Brain pericyte (primary cell): ENCODE measurements around the gene FOXD1.
"Not testable (repeated sequence)": the region's sequence is repeated elsewhere in the genome, so short reads cannot be mapped to it uniquely, and the experiment has no call there.

Experiments used
- DNase-seq: peaks from one replicate; pipeline ENCODE4 v3.0.0-alpha.2; 2012; ENCODE audit warnings: low read depth, low spot score

FOXD1 gene

DNA sequence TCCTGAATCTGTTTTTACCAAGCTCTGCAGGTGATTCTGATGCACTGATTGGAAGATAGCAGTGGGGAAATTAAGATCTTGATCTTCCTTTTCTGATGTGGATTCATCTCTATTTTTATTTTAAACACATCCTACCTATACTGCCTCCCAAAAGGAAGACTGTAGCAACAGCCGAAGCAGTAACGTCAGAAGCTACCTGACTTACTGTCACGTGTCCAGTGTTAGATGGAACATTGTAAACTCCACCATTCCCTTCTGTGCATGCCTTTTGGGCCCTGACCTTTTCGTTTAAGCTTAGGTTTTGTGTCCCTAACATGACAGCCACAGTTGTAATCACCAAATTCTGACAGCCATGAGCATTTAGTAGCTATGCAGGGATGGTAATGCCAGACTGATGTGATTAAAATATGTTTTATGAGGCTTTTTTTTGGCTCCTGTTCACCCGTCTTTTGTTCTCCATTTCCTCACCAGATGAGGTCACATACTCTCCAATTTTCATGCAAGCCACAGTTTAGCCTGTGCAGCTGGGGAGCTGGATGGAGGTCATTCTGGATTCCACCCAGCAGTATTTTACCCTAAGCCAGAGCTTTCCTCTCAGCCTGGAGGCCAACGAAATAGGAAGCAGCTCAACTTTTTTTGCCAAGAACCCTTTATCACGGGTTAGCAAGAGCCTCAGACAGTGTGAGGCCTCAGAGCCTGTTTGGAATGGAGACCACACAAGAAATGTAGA lies 15.6 kb upstream of the FOXD1 start:
- DNase-seq = no peak

DNA sequence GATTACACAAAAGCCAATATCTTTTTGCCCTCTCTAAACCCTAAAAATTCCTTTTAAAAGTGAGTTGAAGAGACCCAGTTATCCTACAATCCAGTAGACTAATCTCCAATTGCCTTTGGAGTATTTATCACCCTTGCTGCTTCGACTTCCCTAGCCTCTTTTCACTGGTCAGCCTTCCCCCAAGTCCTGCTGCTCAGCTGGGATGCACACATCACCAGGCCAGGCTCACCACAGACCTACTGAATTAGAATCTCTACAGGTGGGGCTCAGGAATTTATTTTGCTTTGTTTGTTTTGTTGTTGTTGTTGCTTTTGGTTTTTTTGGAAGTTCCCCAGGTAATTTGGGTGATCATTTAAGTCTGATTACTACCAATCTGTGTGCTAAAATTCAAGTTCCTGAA lies 11.6 kb upstream of the FOXD1 start:
- DNase-seq = no peak

DNA sequence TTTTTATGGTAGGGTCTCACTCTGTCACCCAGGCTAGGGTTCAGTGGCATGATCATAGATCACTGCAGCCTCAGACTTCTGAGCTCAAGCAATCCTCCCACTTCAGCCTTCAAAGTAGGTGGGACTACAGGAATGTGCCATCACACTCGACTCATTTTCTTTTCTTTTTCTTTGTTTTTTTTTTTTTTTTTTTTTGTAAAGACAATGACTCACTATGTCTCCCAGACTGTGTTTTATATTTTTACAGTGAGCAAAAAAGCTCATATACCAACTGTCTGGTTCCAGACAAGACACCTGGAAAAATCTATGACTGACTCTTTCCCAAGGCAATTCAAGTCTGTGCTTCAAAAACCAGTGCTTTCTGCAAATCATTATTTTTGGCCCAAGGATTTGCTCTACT lies 10.8 kb upstream of the FOXD1 start:
- no peak for DNase-seq

DNA sequence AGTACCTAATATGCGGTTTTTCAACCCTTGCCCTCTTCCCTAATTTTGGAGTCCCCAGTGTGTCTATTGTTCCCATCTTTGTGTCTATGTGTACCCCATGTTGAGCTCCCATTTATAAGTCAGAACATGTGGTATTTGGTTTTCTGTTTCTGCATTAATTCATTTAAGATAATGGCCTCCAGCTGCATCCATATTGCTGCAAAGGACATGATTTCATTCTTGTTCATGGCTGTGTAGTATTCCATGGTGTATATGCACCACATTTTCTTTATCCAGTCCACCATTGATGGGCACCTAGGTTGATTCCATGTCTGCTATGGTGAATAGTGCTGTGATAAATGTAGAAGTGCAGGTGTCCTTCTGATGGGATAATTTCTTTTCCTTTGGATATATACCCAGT lies 7.9 kb upstream of the FOXD1 start:
- DNase-seq = not testable (repeated sequence)

DNA sequence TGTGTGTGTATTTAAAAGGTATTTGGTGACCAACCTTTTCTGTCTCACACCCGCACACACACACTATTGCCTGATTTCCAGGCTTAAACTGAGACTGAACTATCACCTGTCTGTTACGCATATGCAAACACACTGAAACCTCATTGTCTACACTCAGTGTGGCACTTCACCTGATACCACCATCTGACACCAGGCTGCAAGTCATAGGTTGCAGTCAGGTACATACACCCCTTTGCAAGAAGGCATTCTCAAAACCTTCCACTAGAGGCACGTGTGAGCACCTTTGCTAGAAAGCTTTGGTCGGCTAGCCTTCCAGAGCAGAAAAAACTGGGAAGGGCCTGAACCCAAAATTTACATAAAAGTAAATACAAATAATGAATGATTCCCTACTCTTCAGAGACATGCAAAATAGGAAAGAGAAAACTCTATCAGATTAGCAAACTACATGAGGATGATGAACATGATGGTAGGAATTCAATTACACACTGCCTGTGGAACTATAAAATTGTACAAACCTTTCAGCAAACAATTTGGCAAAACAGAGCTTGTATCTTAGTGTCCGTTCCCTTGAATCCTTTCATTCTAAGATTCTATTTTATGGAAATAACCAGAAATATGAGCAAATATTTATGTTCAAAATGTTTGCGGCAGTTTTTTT lies 5.9 kb upstream of the FOXD1 start:
- DNase-seq = no peak

DNA sequence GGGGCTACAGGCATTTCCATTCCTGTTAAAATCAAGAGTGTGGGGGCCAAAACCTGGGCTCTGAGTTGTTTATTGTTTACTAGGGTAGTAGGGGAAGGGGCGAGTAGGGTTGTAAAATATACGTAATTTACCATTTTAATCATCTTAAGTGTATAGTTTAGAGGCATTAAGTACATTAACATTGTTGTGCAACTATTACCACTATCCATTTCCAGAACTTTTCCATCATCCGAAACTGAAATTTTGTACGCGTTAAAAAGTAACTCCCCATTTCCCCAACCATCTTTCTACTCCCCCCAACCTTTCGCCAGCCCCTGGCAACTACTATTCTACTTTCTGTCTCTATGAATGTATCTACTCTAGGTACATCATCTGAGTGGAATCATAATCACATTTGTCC lies 3.6 kb upstream of the FOXD1 start:
- DNase-seq = no peak

DNA sequence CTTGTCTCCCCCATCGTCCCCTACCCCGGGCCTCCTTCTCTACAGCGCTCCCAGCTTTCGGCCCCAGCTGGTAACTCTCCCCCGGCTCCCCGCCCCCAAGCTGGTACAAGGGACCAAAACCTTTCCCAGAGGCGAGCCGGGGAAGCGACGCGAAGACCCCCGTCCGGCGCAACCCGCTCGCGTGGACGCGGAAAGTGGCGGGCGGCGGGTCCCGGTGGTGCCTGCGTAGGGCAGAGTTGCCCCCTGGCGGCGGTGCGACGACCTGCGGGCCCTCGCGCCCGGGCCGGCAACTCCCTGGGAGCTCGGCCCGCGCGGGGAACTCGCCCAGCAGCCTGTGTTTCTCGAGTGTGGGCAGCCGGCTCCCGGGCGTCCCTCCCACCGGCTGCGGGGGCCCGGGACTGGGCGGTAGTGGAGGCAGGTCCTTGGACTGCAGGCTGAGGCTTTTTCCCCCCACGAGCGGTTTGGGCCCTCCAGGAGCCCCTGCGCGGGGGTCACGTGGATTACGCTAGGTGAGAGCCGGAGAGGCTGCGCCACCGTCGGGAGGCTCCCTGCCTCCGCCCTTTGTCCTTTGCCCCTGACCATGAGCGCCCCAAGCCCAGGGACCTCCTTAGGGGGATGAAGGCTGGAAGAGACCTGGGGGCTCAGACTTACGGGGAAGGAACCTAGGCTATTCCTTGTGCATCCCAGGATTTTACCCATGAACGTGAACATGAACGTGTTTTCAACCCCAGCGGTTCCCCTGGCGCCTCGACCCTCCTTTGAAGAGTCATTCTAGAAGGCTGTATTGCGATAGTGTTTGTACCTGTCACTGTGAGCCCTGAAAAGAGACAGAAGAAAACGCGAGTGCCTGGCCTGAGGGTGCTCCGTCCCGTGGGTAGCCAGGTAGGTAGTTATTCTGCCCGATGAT lies 2.9 kb upstream of the FOXD1 start:
- DNase-seq = no peak

DNA sequence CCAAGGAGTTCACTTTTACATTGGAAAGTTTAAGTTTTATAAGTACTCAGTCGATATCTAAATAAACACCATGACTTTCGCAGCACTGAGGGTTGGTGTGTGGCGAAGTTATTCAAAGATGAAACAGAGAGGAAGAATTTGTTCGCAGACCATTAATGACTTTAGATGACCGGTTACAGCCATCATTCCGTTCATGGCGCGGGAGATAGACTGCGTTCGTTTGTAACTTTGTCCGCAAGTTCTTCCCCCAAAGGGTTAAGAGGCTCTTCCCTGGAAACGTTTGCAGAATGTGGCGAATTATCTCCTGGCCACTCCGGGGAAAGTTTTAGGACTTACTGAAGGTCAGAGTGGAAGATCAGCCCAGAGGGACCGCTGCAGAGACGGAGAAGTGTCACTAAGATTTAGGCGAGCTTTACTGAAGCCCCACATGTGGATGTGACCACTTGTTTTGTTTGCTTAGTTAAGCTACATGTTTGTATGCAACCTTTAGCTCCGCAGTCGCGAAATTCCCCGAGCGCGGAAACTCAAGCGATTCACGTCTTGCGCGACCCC lies 2.2 kb upstream of the FOXD1 start:
- no peak for DNase-seq

DNA sequence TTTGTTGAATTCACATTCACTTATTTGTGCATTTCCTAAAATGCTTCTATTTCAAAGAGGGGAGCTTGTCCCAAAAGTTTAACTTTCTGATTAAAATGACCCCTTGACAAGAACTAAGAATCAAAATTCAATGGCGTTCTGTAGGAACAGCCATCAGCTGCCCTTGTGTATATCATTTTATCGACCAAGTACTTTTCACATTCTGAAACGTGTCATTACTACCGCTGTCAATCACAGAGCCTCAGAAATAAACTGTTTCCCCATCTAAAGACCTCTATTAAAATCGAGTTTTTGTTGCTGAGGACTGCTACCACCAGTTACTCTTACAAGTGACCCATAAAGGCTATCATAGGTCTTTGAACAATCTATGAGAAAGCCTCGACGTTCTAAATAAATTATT lies 1.6 kb upstream of the FOXD1 start:
- no peak for DNase-seq

DNA sequence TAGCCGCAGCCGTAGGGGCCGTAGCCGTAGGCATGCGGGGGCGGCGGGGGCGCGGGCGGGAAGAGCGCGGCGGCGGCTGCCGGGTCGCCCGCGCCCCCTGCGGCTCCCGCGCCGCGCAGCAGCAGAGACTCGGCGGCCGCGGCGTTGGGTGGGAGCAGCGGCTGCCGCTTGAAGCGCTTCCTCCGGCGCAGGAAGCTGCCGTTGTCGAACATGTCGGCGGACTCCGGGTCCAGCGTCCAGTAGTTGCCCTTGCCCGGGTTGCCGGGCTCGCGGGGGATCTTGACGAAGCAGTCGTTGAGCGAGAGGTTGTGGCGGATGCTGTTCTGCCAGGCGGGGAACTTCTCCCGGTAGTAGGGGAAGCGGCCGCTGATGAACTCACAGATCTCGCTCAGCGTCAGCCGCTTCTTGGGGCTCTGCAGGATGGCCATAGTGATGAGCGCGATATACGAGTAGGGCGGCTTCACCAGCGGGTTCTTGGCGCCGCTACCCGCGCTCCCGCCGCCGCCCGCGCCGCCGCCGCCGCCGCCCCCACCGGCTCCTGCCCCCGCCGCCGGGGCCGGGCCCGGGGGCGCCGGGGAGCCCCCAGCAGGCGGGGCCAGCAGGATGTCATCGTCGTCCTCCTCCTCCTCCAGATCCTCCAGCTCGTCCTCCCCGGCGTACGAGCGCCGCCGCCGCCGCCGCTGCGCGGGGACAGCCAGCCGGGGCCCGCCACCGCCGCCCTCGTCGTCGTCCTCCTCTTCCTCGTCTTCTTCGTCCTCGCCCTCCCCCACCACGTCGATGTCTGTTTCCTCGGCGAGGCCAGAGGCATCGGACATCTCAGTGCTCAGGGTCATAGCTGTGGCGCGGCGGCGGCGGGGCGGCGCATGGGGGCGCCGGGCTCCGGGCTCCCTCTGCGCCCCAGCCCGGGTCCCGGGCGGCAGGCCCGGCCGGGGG lies 781 bp downstream of the FOXD1 start:
- no peak for DNase-seq

DNA sequence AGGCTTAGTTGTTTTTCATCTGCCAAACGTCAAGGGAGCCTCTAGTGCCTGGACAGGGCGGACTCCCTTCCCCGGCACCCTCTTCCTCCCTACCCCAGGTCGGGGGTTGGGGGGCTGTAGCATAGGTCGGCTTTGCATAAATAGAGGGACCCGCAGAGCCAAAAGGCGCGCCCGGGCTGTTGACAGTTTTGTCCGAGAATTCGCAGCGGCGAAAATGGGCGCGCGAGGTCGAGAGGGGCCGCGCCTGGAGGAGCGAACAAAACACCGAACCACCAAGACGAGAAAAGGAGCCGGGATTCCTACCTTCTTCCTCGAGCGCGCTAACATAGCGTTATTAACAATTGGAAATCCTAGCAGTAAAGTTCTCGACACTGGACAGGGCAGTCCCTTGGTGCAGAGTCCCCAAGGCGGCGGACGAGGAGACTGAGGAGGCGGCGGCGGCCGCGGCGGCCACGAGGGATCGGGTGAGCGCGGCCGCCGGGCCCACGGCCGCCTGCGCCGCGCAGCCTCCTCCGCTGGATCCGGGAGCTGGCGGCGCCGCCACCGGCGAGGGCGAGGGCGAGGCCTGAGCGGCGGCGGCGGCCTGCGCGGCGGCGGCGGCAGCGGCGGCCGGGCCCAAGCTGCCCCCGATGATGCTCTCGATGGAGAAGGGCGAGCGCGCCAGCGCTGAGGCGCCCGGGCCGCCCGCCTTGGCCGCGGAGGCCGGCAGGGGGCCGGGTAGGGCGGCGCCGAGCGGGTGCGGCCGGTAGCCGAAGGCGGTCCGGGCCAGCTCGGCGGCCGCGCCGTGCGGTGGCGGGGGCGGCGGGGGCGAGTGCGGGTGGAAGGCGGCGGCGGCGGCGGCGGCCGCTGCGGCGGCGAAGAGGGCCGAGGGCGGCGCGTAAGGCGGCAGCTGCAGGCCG lies 1.7 kb downstream of the FOXD1 start:
- no peak for DNase-seq

DNA sequence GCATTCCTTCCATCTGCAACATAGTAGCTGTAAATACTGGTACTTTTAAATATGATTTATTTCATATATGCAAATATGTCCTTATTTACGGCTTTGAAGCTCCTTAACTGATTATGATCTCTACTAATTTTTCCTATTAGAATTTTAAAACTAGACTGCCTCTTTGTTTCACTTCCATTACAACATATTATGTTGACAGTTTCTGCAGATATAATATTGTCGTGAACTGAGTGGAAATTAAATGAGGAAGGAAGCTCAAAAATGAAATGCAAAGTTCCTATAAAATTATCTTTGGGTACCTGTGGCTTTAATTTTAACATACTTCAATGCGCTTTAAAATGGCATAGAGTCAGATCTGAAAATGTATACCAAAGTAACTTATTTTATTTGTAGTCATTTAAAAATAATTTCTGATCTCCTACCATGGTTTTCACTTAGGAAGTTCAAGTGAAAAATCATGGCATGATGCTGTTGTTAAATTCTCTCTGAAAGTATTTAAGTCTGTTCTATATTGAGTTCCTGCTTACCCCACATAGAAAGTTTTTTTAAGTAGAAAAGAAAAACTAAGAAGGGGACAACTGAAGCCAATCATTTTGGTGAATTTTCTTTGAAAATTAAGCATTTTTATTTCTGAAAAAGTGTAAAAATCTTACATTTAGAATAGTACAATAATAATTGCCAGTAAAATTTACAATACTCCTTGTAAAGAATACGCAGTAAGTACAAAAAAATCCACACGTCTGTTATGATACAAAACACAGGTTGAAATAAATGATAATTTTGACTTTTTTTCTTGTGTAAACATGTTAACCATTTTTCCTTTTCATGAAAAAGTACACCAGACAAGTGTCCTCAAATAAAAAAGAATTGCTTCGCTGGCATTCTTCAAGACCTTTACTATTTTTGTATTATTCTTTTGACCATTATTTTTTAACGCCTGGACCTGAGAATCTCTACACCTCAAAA lies 2.6 kb downstream of the FOXD1 start:
- no peak for DNase-seq

DNA sequence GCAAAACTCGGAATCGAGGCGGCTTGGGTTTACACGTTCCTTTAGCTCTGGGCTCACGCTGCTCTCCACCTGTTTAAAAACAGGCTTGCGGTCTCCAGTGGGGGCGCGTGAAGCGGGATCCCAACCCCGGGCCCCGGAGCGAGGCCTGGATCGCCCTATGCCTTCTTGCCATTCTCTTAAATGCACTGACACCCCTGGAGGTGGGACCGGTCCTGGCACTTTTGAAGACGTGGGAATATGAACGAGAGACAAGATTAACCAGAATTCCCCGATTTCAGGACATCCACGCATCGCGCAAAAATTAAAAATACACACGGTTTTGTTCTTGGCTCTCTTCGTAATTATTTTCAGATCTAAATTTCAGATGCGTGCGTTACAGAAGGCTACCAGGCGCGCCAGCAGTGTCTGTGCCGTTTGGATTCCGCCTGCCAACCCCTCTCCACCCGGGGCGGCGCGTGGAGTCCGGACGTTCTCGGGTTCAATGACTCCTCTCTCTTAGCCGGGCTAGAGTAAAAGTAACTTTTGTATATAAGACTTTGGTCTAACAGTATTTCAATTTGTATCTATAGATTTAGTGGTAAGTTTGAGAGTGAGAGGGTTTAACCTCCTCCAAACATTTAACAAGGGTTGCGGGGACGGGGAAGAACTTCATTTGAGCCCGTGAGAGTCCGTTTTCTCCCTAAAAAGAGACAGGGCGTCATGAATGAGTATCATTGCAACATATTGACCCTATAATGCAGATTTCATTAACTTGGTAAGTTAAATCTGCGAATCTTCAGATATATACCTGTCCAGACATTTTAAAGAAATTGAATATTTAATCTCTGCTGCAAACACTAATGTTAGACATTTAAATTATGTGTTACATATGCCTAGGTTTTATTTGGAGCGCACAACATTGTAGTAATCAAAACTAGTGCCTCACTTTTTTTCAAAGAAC lies 3.8 kb downstream of the FOXD1 start:
- no peak for DNase-seq

DNA sequence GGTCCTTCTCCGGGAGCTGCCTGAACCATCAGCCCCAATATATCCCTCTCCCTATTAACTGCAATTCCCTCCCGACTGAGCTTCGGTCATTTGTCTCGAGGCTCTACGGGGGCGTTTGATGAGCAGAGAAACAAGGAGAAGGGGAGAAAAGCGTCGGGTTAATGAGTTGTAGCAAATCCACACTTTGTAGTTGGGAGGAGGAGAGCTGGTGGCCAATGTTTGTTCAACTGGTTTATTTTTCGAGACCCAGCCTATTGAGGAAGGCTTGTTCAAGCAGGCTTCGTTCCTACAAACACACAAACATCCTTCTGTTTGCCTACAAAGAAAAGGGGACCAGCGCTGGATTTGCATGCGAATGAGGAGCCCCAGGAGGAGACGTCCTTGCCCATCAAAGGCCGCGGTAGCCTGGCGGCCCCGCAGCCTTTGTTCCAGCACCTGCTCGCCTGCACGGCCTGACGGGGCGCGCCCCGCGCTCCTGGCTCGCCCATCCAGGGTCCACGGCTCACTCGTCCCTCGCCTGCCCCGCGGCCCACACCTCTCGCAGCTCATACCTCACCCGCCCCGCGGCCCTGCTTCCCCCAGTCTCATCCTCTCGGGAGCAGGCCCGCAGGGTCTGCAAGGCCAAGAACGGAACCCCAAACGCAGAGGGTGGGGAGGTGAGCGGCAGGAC lies 4.6 kb downstream of the FOXD1 start:
- no peak for DNase-seq

DNA sequence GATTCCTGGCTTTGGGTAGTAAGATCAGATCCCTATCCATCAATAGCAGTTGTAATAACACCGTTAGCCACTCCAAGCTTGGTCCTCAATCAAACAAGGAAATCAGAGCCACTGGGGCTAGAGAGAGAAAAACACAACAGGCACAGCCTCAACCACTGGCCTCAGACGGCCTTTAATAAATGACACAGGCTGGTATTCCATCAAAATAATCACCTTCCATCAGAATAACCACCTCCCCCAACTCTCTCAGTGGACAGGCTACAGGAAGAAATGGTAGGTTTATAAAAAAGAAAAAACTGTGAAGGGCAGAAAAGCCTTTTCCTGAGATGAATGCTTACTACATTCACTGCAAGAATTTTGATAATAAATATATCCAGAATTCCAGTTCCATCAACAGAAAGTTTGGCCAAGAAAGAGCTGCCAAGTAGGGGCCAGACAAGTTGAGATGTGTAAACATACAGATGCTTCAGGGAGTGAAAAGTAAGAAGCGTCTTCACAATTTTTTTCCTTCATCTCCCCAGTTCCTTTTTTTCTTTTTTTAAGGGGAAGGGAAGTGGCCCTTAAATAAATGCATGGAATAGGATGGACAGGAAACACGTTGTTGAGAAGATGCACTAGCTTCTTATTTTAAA lies 5.5 kb downstream of the FOXD1 start:
- DNase-seq = no peak

DNA sequence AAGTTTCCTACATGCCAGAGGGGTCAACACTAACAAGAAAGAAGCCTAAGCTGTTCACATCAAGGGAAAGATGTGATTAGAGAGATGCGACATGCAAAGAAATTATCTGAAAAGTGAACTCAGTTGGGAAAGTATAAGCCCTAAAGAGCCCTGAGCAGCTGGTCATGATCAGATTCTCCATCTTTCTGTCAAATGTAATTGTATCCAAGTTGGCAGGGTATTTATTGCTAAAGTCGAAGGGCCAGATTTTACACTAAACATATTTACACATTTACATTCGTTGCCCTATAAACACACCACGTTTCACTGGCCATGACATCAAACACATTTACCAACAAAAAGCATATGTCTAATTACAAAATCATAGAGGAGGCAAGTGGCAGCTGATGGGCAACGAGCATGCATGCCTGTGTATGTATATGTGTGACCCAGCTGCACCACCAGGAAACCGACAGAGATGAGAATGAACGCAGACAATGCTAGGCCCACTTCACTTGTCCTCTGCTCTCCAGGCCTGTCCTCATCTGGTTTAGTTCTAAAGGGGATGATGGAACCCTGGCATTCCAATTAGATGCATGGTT lies 6.3 kb downstream of the FOXD1 start:
- DNase-seq = no peak
